Type B pancreatic cell (in vitro differentiated cells): ENCODE measurements around the gene SCFD2. TPM values are rescaled to one million over a fixed set of nuclear protein-coding genes. Genes with fewer than 3 reads are reported as not detected.

Source experiments
- DNase-seq: peaks from one replicate; pipeline ENCODE4 v3.0.0; 2021; ENCODE audit warnings: mixed read lengths; ENCODE audit not compliant: unreplicated experiment; ENCODE audit errors: extremely low spot score
- H3K27ac Mint-ChIP-seq: 2 replicates; pipeline ENCODE4 v1.8.0; 2021; ENCODE audit warnings: mild to moderate bottlenecking, mixed read lengths
- H3K27me3 Mint-ChIP-seq: 2 replicates; pipeline ENCODE4 v1.8.0; 2021; ENCODE audit warnings: mixed read lengths
- H3K36me3 Mint-ChIP-seq: 2 replicates; pipeline ENCODE4 v1.8.0; 2021; ENCODE audit warnings: mixed read lengths
- H3K4me1 Mint-ChIP-seq: one replicate; pipeline ENCODE4 v1.8.0; 2021; ENCODE audit warnings: mixed read lengths; ENCODE audit not compliant: unreplicated experiment
- H3K4me3 Mint-ChIP-seq: 2 replicates; pipeline ENCODE4 v1.8.0; 2021; ENCODE audit warnings: mild to moderate bottlenecking, mixed read lengths
- H3K9me3 Mint-ChIP-seq: 2 replicates; pipeline ENCODE4 v1.8.0; 2021; ENCODE audit warnings: mixed read lengths
- total RNA-seq: library from RNA; stranded (reverse); gene quantifications from 2 replicates; pipeline ENCODE4 v1.2.1, GENCODE V29; 2021; ENCODE audit warnings: low replicate concordance
- TF ChIP-seq, protein P1 (sequence below): fragments of 200-600 bp; sonication (generic); conservative IDR thresholded peaks from 2 replicates; pipeline ENCODE4 v1.5.0; 2021; ENCODE audit warnings: antibody characterized with exemption, mild to moderate bottlenecking

SCFD2 gene
- total RNA-seq, 1 donor from 2014 or later = 11.2 TPM

DNA sequence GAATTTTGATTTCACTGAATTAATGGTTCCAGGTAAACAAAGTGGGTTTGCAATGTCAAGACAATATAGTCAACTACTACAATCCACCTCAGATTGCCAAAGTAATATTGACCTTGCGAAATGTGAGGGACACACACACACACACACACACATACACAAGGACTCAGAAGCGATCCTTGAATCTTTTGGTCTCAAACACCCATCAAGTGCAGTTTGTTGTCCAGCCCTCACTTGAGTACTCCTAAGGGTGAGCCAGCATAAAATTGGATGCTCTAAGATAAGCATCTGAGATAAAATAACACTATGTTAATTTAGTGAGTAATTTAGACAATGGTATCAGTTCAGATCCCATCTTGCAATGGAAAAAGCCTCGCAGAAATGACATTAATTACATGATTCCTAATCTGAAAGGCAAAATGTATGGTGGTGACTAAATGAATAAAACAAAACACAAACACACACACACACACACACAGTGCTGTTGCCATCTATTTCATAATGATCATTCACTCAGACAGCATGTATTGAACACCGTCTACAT is 401.2 kb downstream of the SCFD2 start:
- no peak overlapping the region for H3K27ac Mint-ChIP-seq
- H3K4me3 Mint-ChIP-seq = no peak overlapping the region
- no peak for DNase-seq
- H3K4me1 Mint-ChIP-seq = peaks cover 8% of the 10 kb centered on the region
- peaks cover 3% of the 10 kb centered on the region for H3K36me3 Mint-ChIP-seq
- TF ChIP-seq, protein P1, sequence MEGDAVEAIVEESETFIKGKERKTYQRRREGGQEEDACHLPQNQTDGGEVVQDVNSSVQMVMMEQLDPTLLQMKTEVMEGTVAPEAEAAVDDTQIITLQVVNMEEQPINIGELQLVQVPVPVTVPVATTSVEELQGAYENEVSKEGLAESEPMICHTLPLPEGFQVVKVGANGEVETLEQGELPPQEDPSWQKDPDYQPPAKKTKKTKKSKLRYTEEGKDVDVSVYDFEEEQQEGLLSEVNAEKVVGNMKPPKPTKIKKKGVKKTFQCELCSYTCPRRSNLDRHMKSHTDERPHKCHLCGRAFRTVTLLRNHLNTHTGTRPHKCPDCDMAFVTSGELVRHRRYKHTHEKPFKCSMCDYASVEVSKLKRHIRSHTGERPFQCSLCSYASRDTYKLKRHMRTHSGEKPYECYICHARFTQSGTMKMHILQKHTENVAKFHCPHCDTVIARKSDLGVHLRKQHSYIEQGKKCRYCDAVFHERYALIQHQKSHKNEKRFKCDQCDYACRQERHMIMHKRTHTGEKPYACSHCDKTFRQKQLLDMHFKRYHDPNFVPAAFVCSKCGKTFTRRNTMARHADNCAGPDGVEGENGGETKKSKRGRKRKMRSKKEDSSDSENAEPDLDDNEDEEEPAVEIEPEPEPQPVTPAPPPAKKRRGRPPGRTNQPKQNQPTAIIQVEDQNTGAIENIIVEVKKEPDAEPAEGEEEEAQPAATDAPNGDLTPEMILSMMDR = no peak
- H3K27me3 Mint-ChIP-seq = no peaks in the 10 kb centered on the region
- H3K9me3 Mint-ChIP-seq = peaks cover 6% of the 10 kb centered on the region

GRCh38 chr4:52964011-52964410 is 401.9 kb downstream of the SCFD2 start:
- Mint-ChIP-seq H3K9me3 (peaks cover under 1% of the 10 kb centered on the region), H3K4me3 (no peak overlapping the region), H3K36me3 (no peaks in the 10 kb centered on the region), H3K27ac (no peak overlapping the region), H3K27me3 (no peaks in the 10 kb centered on the region), H3K4me1 (peaks cover 14% of the 10 kb centered on the region)
- DNase-seq = no peak
- TF ChIP-seq, protein P1 = no peak

GRCh38 chr4:52962721-52963120 is 403.1 kb downstream of the SCFD2 start:
- no peaks in the 10 kb centered on the region for H3K27me3 Mint-ChIP-seq
- H3K9me3 Mint-ChIP-seq = no peaks in the 10 kb centered on the region
- H3K36me3 Mint-ChIP-seq = no peaks in the 10 kb centered on the region
- TF ChIP-seq, protein P1 = no peak
- H3K4me1 Mint-ChIP-seq = peaks cover 26% of the 10 kb centered on the region
- no peak overlapping the region for H3K27ac Mint-ChIP-seq
- no peak for DNase-seq
- no peak overlapping the region for H3K4me3 Mint-ChIP-seq

GRCh38 chr4:52961666-52962412 is 404.0 kb downstream of the SCFD2 start:
- Mint-ChIP-seq H3K9me3 (no peaks in the 10 kb centered on the region), H3K4me1 (peaks cover 35% of the 10 kb centered on the region), H3K4me3 (no peak overlapping the region), H3K27me3 (no peaks in the 10 kb centered on the region), H3K27ac (no peak overlapping the region), H3K36me3 (no peaks in the 10 kb centered on the region)
- DNase-seq = no peak
- TF ChIP-seq, protein P1 = no peak

DNA sequence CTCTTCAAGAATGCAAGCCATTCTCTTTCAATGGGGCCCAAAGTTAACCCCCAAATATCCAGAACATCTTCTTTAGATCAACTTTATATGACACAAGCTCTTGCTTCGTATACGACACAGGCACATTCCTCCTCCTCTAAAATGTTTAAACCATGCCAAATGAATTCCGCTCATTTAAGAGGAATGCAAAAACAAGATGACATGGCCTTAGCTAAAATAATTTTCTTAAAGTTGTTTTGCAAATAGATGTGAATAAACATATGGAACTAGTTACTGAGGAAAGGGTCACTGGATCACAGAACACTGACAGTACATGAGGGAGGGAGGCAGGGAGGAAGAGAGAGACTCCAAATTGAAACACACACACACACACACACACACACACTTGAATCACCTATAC is 406.3 kb downstream of the SCFD2 start:
- H3K4me1 Mint-ChIP-seq = peaks cover 41% of the 10 kb centered on the region
- no peaks in the 10 kb centered on the region for H3K36me3 Mint-ChIP-seq
- H3K27ac Mint-ChIP-seq = no peak overlapping the region
- TF ChIP-seq, protein P1 = no peak
- no peaks in the 10 kb centered on the region for H3K9me3 Mint-ChIP-seq
- DNase-seq = no peak
- no peak overlapping the region for H3K4me3 Mint-ChIP-seq
- H3K27me3 Mint-ChIP-seq = no peaks in the 10 kb centered on the region
